Sciatic nerve (tissue), 2 donors: Measurements from ENCODE around the gene CAST. TPM values are rescaled to one million over a fixed set of nuclear protein-coding genes. Genes with fewer than 3 reads are reported as not detected.
"Not testable (repeated sequence)": the region's sequence is repeated elsewhere in the genome, so short reads cannot be mapped to it uniquely, and the experiment has no call there.

Source experiments
- ATAC-seq: fragments of 200-7000 bp; cut with Tn5 transposase; one replicate; pipeline ENCODE4 v1.9.1; 2020; ENCODE audit warnings: mild to moderate bottlenecking, moderate library complexity
- DNase-seq: peaks from one replicate; pipeline ENCODE4 v3.0.0-alpha.2; 2020; ENCODE audit warnings: low spot score
- intact Hi-C: fragments of 100-400 bp; cut with DNase I; formaldehyde crosslinking; loops from one replicate; pipeline ENCODE4 v1.14.2; 2022
- total RNA-seq: library from RNA; stranded (reverse); fragmentation: NEBNext Ultra II Directional; extraction: Animal tissue kit (Norgen Biotek cat#: 25700); gene quantifications from one replicate; pipeline ENCODE4 v1.2.1, GENCODE V29; 2021
- donor health status: DM: no; HTN: no; CAD: no.
- donor health status: DM: no; HTN: no; CAD: no.

Gene CAST
- total RNA-seq, 1 donor from 2014 or later = 295 TPM

DNA sequence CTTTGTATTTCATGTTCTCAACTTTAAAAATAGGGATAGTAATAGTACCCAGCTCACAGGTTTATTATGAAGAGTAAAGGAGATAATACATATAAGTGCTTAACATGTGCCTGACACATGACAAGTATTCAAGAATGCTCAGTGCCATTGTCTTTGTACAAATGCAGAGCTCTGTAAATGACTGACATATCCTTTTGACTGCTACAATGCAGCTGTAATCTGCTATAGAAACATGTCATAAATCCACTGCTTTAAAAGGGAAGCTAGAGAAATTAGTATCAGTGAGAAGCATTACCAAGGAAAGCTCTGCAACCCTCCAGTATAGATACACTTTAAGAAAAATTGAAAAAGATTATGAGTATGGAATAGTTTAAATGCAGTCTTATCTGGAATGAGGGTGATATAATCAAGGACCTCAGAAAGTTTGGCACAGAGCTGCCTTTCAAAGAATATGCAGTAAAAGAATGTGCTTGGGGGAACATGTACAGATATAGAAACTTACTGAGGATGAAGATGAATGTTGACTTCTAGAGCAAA lies 127.7 kb downstream of the CAST start:
- intact Hi-C loops = no loop called here
- no peak for DNase-seq
- ATAC-seq = no peak

GRCh38 chr5:96790961-96791504 lies 128.9 kb downstream of the CAST start:
- DNase-seq (no peak), ATAC-seq (no peak)
- intact Hi-C loops = no loop called here

GRCh38 chr5:96794757-96795156 lies 132.6 kb downstream of the CAST start:
- no peak for ATAC-seq

DNA sequence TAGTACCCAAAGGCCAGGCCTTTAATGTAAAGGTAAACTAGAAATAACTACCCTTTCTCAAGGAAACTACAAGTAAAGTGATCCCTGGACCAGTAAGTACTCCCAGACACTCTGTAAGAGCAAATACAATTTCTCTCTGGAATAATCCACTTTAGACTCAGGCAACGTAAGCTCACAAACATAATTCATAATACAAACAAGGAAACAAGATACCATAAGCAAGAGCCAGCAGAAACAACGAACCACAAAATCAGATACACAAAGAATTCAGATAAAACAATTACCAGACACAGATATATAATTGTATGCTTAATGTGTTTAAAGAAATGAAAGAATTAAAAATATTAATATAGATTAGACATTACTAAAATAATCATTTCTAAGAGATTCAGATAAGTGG lies 133.4 kb downstream of the CAST start:
- no peak for ATAC-seq
- intact Hi-C loops = no loop called here
- DNase-seq = no peak

More at GRCh38 chr5:96794757-96795156, 132.6 kb downstream of the CAST start:
- intact Hi-C loops = no loop called here
- DNase-seq = no peak

DNA sequence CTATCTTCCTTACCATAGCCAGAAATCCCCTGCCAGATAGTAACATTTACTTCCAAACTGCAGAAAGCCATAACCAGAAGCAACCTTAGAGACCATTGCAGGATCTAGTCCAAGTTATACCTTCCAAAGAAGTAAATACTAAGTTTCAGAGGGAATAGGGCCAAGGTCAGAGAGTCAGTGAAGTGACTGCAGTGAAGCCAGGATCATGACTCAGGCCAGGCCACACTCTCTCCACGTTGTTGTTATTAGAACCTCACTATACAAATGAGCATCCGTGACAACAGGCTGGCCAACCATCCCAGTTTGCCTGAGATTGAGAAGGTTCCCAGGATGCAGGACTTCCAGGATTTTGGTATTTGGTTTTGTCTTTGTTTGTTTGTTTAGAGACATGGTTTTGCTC lies 134.3 kb downstream of the CAST start:
- no peak for ATAC-seq
- intact Hi-C loops = no loop called here

GRCh38 chr5:96801718-96802117 lies 139.5 kb downstream of the CAST start:
- intact Hi-C loops, DNase-seq, ATAC-seq: not testable (repeated sequence)

More for the DNA sequence above, 134.3 kb downstream of the CAST start:
- no peak for DNase-seq

DNA sequence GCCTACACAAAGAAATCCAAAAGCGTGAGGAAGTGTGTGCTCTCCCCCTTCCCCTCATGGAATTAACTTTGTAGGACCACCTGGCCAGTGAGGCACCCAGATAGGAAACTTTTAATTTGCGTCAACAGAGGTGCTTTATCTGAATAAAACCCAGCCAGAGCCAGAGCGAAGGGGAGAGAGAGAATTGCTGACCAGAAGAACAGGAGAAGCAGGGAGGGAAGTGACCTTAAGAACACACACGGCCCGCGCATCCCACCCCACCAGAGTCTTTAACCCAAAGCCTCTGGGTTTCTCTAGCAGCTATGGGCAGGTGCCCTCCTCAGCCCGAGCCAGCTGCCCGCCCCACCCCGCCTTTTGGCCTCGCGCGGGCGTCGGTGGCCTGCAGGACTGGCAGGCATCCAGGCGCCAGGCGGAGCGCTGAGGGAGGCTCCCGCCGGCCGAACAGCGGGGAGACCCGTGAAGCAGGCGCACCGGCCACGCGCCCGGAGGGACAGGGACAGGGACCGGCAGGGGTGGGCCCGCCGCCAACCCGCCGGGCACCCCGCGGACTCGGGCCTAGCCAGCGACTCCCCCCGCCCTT lies 145.0 kb downstream of the CAST start:
- DNase-seq (peak; percentile 86), ATAC-seq (peak; percentile 55)
- intact Hi-C loops = no loop called here

- no peak for DNase-seq
- intact Hi-C loops = no loop called here
Measured at GRCh38 chr5:96808541-96808828, 146.3 kb downstream of the CAST start.

DNA sequence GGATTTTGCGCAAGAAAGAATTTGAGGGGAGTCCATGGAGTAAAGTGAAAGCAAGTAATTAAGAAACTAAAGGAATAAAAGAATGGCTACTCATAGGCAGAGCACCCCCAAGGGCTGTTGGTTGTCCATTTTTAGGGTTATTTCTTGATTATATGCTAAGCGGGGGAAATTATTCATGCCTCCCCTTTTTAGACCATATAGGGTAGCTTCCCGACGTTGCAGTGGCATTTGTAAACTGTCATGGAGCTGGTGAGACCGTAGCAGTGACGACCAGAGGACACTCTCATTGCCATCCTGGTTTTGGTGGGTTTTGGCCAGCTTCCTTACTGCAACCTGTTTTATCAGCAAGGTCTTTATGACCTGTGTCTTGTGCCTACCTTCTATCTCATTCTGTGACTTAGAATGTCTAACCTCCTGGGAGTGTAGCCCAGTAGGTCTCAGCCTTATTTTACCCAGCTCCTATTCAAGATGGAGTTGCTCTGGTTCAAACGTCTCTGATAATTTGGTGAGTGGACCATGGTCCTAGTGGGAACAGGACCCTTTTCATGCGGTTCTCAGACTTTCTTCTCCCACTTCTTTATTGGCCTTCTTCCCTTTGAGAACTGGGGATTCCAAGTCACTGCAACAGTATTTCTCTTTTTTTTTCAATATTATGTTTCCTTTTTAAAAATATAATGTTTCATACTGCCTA lies 146.8 kb downstream of the CAST start:
- intact Hi-C loops = no loop called here

More at GRCh38 chr5:96808541-96808828, 146.3 kb downstream of the CAST start:
- no peak for ATAC-seq

DNA sequence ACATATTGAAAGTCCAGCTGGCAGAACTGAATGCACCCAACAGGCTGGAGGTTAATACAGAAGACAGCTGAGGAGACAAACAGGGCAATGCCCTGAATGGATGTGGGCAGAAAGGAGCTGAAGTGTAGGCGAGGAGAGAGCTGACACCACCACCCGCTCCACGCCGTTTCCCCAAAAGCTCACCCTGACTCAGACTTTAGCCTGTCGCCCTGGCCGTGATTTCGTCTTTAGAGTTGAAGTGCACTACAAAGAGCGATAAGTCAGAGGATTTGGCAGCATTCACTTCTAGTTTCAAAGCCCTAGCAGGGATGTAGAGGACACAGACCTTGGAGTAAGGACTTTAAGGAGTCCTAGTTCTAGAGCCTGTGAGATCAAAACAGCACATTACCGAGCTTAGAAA lies 147.7 kb downstream of the CAST start:
- intact Hi-C loops = no loop called here
- no peak for DNase-seq
- no peak for ATAC-seq

More for the DNA sequence above, 146.8 kb downstream of the CAST start:
- no peak for DNase-seq
- no peak for ATAC-seq

- DNase-seq = no peak
- ATAC-seq = no peak
- intact Hi-C loops = no loop called here
Measured at GRCh38 chr5:96812851-96813250, 150.7 kb downstream of the CAST start.

GRCh38 chr5:96814041-96814440 lies 151.9 kb downstream of the CAST start:
- DNase-seq = no peak
- ATAC-seq = no peak
- intact Hi-C loops = no loop called here

- intact Hi-C loops = no loop called here
- no peak for ATAC-seq
- DNase-seq = no peak
Measured at GRCh38 chr5:96816411-96816939, 154.3 kb downstream of the CAST start.

DNA sequence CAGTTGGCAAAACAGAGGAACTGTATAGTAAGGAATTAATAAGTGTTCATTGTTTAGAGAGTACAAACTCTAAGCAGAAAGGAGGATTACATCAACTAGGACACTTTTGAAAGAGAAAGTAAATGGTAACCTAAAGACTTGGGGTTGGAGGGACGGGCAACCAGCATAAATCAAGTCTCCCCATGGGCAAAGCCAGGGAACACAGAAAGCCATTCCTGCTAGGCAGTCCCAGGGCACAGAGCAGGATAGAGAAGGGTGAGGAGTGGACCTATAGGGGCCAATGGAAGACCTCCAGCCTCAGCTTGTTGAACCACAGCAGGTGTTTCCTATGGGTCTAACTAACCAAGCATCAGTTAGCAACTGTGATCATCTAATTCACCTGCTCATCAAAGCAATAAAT lies 154.8 kb downstream of the CAST start:
- DNase-seq (no peak), ATAC-seq (no peak)
- intact Hi-C loops = no loop called here

DNA sequence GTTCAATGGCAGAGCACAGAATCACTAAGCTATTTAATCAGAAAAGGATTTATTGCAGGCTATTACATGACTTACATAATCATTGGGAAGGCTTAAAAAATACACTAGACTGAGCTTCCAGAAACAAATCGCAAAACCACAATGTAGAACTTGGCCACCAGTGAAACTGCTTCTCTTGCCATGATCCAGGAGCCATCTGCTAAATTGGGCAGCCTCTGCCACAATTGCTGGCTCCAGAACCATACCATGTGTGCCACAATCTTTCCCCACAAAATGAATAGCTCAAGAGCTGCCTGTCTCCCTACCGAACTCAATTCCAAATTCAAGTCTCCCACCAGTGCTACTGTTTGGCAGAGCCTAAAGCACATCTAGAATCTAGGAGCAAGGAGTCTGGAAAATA lies 155.3 kb downstream of the CAST start:
- intact Hi-C loops = no loop called here
- DNase-seq = no peak
- ATAC-seq = no peak

DNA sequence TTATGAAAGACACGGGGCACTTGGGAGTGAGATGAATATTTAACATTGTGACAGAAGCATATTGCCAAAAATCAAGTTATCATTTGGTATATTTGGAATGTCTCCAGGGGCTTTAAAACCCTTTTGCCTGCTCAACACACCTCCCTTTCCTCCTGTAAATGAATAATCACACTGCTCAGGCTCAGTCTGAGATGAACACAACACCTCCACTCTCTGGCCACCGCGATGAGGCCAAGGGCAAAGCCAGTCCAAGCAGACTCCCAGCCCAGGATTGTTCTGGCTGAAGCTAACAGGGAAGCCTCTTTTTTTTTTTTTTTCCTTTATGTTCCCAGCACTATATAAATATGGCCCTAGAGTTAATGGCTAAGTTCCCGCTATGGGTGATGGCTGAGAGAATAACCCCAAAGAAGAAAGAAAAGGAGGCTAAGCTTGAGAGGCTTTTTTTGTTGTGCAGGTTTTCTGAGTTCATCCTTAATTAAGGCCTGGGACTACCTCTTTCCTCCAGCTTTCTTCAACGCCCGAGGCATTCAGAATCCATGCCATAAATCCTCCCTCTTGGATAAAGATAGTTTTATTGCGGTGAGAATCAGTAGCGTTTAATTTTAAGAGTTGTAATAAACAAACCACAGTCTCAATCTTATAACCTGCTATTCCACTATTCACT lies 156.1 kb downstream of the CAST start:
- intact Hi-C loops = no loop called here
- no peak for ATAC-seq
- no peak for DNase-seq

GRCh38 chr5:96819806-96820205 lies 157.6 kb downstream of the CAST start:
- no peak for DNase-seq
- ATAC-seq = no peak
- intact Hi-C loops = loop anchor here (5.0 kb wide), 1 partner anchor 1338 kb away; no protein-coding TSS in a partner anchor

DNA sequence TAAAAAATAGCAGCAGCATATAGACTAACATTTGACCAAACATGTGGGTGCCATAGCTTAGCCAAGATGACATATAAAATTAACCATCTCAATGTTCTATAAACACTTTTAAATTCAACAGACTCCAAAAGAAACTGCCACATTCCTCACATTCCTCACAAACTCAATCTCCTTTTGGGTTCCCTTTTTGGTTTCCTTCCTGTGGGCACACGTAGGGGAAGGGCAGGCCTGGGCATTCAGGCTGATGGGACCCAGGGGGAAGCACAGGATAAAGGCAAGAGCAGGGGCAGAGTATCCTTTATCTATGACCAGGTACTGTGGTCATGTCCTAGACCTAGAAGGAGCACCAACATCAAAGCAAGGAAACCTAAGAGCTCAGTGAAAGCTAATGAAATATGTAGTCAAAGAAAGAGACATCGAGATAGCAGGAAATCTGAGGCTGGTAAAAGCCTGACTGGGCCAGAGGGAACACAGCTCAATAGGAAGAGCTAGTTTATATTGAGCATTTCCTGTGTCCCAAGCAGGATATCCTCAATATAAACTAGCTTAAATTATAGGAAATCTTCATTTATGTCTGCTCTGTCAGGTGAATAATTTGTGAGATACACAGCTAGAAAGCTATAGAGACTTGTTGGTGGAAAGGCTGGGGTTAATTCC lies 159.2 kb downstream of the CAST start:
- no peak for DNase-seq
- intact Hi-C loops = loop anchor here (5.0 kb wide), 1 partner anchor 1339 kb away; no protein-coding TSS in a partner anchor
- no peak for ATAC-seq
